GM19239 (cell line): ENCODE data around the gene CAMKK2.
A peak's percentile ranks its signal among the peaks of the same experiment; 100 is the strongest.
"Not testable (repeated sequence)": the region's sequence is repeated elsewhere in the genome, so short reads cannot be mapped to it uniquely, and the experiment has no call there.

Experiments used
- DNase-seq: peaks from one replicate; pipeline ENCODE4 v3.0.0; 2011; ENCODE audit warnings: low spot score; ENCODE audit not compliant: insufficient read length
- FAIRE-seq: peaks from 2 replicates; lab custom pipeline; 2011; peaks lifted over from hg19 to GRCh38; lab: Jason Lieb, UNC

Gene CAMKK2

DNA sequence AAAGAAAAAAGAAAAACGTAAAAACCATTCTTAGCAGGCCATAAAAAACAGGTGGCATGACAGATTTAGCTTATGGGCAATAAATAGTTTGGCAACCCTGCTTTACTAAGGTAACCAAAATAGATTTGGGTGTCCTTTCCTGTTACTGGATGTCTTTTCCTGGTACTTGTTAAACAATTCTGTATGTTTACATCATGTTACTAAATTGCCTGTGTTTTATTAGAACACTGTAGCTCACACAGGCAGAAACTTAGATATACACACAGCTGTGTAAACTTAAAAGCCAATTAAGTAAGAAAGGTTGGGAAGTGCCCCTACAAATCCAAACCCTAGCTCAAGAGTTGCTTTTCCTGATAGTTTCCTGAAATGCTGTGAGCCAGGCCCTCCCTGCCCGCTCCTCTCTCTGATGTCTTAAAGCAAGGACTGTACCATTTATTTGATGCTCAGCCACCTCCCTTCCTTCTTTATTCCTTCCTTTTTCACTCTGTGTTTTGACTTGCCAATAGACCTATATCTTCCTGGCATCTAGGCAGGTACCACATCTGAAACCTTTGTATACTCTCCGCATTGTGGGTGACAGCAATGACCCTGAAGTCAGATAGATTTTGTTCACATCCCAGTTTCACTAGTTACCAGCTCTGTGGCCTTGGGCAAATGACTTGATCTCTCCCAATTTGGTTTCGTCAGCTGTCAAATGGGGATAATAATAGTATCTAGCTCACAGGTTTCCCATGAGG, 3.7 kb upstream of the CAMKK2 start:
- DNase-seq (no peak), FAIRE-seq (no peak)

DNA sequence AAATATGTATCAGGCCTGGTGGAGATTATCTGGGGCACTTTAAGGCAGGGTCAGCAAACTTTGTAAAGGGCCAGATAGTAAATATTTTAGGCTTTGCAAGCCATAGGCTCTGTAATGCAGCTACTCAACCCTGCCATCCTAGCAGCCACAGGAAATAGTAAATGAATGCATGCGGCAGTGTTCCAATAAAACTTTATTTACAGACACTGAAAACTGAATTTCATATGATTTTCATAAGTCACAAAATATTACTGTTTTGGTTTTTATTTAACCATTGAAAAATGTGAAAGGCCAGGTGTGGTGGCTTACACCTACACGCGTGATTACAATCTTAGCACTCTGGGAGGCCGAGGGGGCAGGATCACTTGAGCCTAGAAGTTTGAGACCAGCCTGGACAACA, 3.2 kb upstream of the CAMKK2 start:
- no peak for DNase-seq

GRCh38 chr12:121298411-121298810, 1.9 kb upstream of the CAMKK2 start:
- FAIRE-seq, DNase-seq: not testable (repeated sequence)

More for the DNA sequence above, 3.2 kb upstream of the CAMKK2 start:
- FAIRE-seq, result no peak

DNA sequence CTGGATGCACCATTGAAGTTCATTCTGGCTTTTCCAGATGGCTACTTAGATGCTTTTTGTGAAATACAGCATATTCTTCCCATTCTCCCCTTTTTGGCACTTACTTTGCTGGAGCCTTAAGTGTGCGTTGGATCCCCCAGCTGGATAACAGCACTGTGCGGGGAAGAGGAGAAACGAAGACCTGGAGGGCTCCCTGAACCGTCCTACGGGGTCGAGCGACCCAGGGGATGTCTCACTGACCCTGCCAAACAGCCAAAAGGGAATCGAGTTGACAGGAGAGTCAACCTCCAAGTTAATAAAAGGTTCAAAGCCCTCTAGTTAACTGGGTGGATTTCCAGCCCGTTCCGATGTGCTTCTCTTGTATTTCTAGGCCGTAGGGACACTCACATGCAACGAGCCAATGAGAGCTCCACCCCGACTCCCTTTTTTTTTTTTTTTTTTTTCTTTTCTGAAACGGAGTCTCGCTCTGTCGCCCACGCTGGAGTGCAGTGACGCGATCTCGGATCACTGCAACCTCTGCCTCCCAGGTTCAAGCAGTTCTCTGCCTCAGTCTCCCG, 1.0 kb upstream of the CAMKK2 start:
- FAIRE-seq (no peak), DNase-seq (no peak)

- peak; percentile 26 for DNase-seq
- FAIRE-seq, result peak; percentile 37
These were observed 527 bp downstream of the CAMKK2 start for GRCh38 chr12:121295746-121296617.

DNA sequence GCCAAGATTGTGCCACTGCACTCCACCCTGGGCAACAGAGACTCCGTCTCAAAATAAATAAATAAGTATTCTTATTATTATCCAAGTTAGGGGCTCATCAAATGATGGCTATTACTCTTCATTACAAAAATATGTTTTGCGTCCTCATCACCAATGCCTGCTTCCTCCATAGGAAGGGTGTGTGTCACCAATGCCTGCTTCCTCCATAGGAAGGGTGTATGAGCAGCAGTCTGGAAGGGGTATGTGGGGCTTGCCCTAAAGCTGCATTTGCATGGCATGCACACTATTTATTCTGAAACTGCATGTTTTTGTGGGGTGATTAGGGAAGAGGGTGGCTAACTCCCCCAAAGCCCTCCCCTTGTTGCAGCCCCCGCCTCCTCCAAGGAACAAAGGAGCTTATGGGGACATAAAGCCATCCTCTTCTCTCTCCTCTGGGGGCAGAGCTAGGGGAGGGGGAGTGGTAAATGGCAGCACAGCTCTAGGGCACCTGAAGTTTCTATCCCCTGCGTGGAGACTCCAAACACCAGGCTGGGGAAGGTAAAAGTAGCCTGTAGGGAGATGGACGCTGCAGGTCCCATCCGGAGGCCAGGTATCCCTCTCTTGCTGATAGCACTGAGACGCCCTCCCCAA, 1.3 kb downstream of the CAMKK2 start:
- no peak for FAIRE-seq
- DNase-seq, result no peak

DNA sequence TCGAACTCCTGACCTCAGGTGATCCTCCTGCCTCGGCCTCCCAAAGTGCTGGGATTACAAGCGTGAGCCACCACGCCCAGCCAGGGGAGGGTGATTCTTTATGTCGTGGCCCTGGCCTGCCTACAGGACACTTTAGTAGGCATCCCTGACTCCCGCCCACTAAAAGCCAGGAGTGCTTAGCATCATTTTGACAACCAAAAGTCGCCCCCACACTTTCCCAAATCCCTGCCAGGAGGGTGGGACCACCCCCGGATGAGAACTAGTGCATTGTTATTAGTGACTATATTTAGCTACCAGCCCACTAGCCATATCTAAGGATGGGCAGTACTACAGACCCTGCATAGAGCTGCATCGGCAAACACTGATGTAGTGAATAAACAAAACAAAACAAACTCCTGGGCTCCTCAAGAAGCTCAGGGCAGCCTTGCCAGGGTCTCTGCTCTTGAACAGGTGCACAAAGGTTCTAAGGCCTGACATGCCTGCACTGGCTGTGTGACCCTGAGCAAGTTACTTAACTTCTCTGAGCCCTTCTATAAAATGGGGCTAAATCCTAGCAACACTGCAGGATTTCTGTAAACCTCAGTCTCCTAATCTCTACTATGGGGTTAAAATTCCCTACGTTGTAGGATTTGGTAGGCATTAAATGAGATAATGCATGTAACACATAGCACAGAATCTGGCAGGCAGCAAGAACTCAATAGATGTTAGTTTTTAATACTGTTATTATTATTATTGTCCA, 2.2 kb downstream of the CAMKK2 start:
- DNase-seq (no peak), FAIRE-seq (no peak)

GRCh38 chr12:121293603-121294002, 2.9 kb downstream of the CAMKK2 start:
- FAIRE-seq (no peak), DNase-seq (no peak)

- DNase-seq (no peak), FAIRE-seq (no peak)
These were observed 6.1 kb downstream of the CAMKK2 start for GRCh38 chr12:121290410-121290809.

DNA sequence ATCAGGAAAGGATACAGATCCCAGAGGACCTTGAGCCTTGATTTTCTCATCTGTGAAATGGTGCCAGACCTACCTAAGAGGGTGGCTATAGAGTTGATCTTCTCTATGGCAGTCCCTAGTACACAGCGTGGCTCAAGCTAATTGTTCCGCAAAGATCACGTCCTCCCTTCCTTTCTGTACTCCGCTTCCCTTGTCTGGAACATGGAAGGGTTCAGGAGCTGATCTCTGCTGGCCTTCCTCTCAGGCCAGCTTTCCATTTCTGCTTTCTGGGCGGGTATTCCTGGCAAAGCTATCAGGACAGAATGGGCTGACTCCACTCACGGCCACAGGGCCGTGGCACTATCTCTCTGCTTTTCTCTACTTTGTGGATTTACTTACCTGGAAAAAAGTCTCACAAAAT, 6.5 kb downstream of the CAMKK2 start:
- DNase-seq (no peak), FAIRE-seq (no peak)

DNA sequence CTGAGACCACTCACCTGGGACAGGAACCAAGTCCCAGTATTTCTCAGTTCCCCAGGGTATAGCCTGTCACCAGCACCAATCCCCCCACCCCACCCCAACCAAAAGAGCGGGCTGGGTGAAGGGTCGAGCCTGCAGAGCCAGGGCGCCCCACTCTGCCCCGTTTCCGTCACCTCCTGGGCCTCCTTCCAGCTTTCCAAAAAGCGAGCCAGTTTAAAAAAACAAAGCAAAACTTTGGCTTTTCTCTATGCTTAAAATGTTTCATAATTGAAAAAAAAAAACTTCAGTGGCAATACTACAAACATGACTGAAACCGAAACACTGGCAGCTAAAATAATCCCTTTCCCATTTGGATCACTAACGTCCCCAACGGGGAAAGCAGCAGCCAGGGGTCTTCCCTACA, 7.5 kb downstream of the CAMKK2 start:
- DNase-seq (no peak), FAIRE-seq (no peak)

DNA sequence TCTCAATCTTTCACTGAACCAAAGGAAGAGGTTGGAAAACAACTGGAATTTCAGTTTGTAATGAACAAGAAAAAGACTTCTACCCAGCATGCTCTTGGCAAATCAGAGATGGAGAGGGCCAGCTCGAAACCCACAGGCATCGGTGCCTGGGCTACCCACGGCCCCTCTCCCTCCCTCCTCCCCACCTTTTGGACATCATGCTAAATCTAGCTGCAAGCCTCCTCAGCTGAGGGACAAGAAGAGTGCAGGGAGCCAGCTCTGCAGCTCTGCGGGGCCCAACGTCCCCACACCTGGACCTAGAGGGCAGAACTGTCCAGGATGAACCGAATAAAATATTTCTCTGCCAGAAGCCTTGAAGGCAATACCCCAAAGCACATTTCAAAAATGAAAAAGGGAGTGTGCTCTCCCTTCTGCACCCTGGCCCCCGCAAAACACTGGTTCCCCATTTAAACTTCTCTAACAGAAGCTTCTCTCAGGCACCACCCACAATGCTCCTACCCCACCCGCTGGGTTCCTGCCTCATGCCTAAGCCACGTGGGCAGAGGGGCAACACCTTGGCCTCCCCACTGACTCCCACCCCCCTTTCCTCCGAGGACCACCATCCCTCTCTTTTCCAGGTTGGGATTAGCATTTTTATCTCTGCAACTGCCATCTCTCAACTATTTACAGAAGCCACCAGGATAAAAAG, 8.2 kb downstream of the CAMKK2 start:
- no peak for DNase-seq

GRCh38 chr12:121287267-121287954, 9.1 kb downstream of the CAMKK2 start:
- DNase-seq (no peak), FAIRE-seq (no peak)

More for the DNA sequence above, 8.2 kb downstream of the CAMKK2 start:
- FAIRE-seq, result no peak

DNA sequence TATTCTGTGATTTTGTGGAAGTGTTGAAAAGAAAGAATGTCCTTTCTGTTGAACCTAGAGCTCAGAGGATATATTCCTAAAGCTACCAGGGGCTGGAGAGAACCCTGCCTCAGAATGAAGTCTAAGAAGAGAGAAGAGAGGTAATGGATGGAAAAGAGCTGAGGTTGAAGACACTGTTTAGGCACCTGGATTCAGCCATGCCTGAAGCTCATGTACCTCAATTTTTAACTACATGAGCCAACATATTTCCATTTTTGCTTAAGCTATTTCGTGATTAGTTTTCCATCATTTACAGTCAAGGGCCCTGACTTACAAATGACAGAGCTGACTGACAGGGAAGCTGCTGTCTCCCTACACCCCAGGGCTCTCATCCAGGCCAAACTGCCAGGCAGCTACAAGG, 10.7 kb downstream of the CAMKK2 start:
- no peak for DNase-seq
- FAIRE-seq, result no peak

DNA sequence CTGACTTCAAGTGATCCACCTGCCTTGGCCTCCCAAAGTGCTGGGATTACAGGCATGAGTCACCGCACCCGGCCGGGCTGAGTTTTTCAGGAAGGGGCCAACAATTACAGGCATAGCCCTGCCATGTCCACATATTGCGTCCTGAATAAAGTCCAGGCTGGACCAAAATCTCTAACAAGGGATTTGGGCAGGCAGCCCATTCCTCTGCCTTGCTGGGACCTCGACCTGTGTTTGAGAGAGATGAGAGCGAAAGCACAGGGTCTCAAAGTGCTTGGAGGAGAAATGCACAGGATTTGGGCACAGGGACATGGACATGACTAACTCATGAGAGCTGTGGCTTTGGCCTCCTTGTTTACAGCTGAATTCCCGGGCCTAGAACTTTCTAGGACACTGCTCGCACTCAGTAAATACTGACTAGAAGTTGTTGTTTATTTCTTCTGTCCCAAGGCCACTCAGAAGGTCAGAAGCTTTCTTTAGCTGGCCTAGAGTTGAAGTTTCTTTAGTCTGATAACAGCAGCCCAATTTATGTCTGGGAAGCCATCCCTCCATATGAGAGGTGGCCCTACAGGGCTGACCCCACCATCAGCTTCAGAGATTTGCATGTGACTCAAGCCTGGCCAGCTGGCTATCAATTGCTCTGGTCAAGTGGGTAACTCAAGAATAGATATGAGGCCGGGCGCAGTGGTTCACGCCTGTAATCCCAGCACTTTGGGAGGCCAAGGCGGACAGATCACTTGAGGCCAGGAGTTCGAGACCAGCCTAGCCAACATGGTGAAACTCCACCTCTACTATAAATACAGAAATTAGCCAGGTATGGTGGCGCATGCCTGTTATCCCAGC, 11.7 kb downstream of the CAMKK2 start:
- no peak for FAIRE-seq

GRCh38 chr12:121283841-121284240, 12.7 kb downstream of the CAMKK2 start:
- FAIRE-seq (no peak), DNase-seq (no peak)

More for the DNA sequence above, 11.7 kb downstream of the CAMKK2 start:
- DNase-seq, result no peak

GRCh38 chr12:121283388-121283787, 13.1 kb downstream of the CAMKK2 start:
- DNase-seq, result no peak
- no peak for FAIRE-seq

DNA sequence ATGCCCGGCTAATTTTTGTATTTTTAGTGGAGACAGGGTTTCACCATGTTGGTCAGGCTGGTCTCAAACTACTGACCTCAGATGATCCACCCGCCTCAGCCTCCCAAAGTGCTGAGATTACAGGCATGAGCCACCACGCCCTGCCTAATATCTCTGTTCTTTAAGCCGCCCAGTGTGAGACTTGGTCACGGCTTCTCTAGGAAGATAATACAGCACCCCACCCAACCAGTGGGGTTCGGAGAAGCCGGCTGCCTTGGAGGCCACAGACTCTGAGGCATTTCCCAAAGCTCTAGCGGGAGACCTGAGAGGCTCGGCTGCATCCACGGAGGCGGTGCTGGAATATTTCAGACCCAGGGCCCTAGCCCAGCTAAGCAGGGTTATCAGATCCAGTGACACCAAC, 13.6 kb downstream of the CAMKK2 start:
- DNase-seq, FAIRE-seq: not testable (repeated sequence)
